Thymus (tissue), 11 donors: ENCODE results near the gene ZMPSTE24. TPM values are rescaled to one million over a fixed set of nuclear protein-coding genes. Genes with fewer than 3 reads are reported as not detected.

Experiments used
- DNase-seq, 9 donors: peaks; one replicate each; pipeline ENCODE4 v3.0.0-alpha.2; 2013; ENCODE audit warnings: low spot score in 9 of 9, low read depth in 6 of 9, missing footprints in 1 of 9
- H3K27ac ChIP-seq, 2 donors: one replicate each; pipeline ENCODE4 v1.5.1; 2013; ENCODE audit warnings: control low read depth in 1 of 2, low read depth in 1 of 2, low read length in 1 of 2, mild to moderate bottlenecking in 1 of 2, moderate library complexity in 1 of 2
- H3K27me3 ChIP-seq, 2 donors: one replicate each; pipeline ENCODE4 v1.5.1; 2013; ENCODE audit warnings: low read length in 1 of 2; ENCODE audit not compliant: control insufficient read depth in 2 of 2, insufficient read depth in 1 of 2
- H3K36me3 ChIP-seq, 2 donors: one replicate each; pipeline ENCODE4 v1.5.1; 2013; ENCODE audit warnings: low read length in 1 of 2, mild to moderate bottlenecking in 1 of 2, moderate library complexity in 1 of 2; ENCODE audit not compliant: control insufficient read depth in 2 of 2, insufficient read depth in 2 of 2
- H3K4me1 ChIP-seq, 2 donors: one replicate each; pipeline ENCODE4 v1.5.1; 2013; ENCODE audit warnings: low read length in 2 of 2; ENCODE audit not compliant: control insufficient read depth in 2 of 2, insufficient read depth in 2 of 2
- H3K4me3 ChIP-seq, 2 donors: one replicate each; pipeline ENCODE4 v1.5.1; 2013; ENCODE audit warnings: low read length in 2 of 2, control low read depth in 1 of 2, mild to moderate bottlenecking in 1 of 2
- H3K9me3 ChIP-seq, 2 donors: one replicate each; pipeline ENCODE4 v1.5.1; 2013; ENCODE audit warnings: low read length in 1 of 2, mild to moderate bottlenecking in 1 of 2; ENCODE audit not compliant: control insufficient read depth in 2 of 2, insufficient read depth in 1 of 2
- WGBS: extraction: QIAGEN DNeasy Blood & Tissue Kit; methylation state at CpG from one replicate; pipeline ENCODE4 v1.1.7; 2013; 5-methylcytosine and 5-hydroxymethylcytosine counted together
- polyA plus RNA-seq: library from polyadenylated mRNA; stranded (reverse); fragments of 200-250 nt; gene quantifications from one replicate; pipeline ENCODE4 v1.2.3, GENCODE V29; 2013
- total RNA-seq: library from RNA; stranded (reverse); fragments of 120-200 nt; gene quantifications from one replicate; pipeline ENCODE4 v1.2.4, GENCODE V29; 2013
- donor health status: healthy.

The ZMPSTE24 gene
- total and polyA plus RNA-seq, 2 donors = 23.4 to 23.7 TPM

DNA sequence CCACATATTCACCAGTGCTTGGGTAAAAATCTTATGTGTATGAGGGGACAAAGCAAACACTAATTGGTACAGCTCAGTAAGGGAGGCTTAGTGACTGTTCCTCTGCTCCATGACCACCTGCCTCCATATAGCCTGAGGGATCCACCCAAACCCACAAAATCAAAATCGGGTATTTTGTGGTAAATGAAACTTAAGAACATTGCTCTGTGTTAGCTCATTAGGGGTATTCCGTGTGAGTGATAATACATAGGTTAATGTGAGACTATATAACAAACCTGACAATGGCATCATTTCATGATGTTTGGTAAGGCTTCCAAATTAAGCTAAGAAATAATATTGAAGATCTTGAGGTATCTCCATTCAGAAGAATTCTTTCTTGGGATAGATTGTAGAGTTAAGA, 33.3 kb downstream of the ZMPSTE24 start:
- Histone ChIP-seq H3K27ac (no peak overlapping the region), H3K9me3 (no peaks in the 10 kb centered on the region), H3K4me1 (no peaks in the 10 kb centered on the region), H3K27me3 (no peaks in the 10 kb centered on the region), H3K36me3 (peaks cover 30 to 54% of the 10 kb centered on the region in 2 donors), H3K4me3 (no peak overlapping the region)
- 95% methylated on average over 2 of the region's 2 CpGs for WGBS
- no peak for DNase-seq

DNA sequence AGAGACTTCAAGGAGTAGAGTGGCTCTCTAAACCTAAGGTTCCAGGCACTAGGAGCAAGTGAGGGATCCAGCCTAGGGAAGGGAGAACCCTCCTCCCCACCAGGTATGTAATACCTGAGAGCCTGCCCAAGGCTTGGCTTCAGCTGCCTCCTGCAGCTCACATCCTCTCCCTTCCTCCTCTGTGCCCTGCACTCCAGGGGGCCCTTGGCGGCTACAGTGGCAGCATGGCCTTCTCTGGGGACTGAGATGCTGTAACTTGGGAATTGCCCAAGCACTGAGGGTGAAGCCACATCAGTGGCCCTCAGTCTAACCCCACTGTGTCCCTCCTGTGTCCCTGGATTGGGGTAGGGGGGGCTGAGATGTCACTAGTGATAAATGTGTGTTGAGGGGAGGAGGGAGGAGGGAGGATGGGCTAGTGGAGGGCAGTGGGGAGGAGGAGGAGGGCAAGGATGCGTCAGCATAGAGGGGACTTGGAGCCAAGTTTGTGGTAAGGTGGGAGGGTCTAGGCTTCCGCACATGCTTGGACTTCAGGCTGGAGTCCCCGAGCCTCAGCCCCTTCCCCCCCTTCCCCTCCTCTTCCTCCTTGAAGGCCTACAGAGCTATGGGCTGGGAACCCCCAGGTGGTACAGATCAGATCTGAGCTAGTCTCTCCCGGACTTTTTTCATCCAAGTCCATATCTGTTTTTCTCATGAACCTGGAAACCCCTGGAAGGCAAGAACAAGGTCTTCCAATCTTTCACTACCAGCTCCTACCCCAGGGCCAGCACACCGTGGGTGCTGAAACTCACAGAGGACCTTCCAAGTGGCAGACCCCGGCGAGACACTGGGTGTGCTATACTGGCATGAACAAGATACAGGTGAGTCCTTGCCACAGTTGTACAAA, 41.6 kb downstream of the ZMPSTE24 start:
- Histone ChIP-seq H3K4me3 (no peak overlapping the region), H3K9me3 (no peaks in the 10 kb centered on the region), H3K36me3 (peaks cover under 1 to 1% of the 10 kb centered on the region in 2 donors), H3K27me3 (no peaks in the 10 kb centered on the region), H3K4me1 (no peaks in the 10 kb centered on the region), H3K27ac (no peak overlapping the region)
- no peak for DNase-seq
- WGBS = 59% methylated on average over 8 of the region's 8 CpGs

DNA sequence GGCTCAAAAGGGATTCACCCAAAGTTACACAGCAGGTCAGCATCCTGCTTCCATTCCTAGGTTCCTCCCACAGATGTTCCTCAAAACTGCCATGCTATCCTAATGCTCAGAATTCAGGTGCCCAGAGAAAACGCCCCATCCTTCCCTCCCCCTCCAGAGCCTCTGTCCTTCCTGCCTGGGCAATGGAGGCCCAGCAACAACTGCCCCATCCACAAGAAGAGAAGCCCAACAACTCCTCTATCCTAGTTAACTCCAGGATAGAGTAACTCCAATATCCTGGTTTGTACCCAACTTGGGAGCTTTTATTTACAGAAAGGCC, 42.2 kb downstream of the ZMPSTE24 start:
- Histone ChIP-seq H3K4me3 (no peak overlapping the region), H3K36me3 (no peaks in the 10 kb centered on the region), H3K4me1 (no peaks in the 10 kb centered on the region), H3K27me3 (no peaks in the 10 kb centered on the region), H3K9me3 (no peaks in the 10 kb centered on the region), H3K27ac (no peak overlapping the region)
- WGBS = 96% methylated on average over 1 of the region's 1 CpG
- DNase-seq = no peak

DNA sequence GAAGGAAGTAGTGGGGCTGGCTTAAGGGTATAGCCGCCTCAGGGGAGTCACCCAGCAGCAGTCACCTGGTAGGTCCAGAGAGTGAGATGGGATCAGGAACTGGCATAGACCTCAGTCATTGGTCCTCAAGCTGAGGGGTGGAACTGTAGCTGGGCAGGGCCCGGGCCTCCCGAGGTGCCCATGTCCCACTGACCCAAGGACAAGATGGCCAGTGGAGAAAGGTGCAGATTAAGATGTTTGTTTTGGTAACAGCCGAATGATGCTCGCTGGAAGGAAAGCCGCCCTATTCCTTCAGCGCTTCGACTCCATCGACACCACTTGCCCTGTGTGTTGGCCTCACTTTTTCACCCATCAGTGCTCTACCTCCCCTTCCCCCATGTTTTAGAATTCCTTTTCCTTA, 42.6 kb downstream of the ZMPSTE24 start:
- Histone ChIP-seq H3K4me3 (no peak overlapping the region), H3K36me3 (no peaks in the 10 kb centered on the region), H3K27ac (no peak overlapping the region), H3K4me1 (no peaks in the 10 kb centered on the region), H3K27me3 (no peaks in the 10 kb centered on the region), H3K9me3 (no peaks in the 10 kb centered on the region)
- DNase-seq = no peak
- WGBS = 96% methylated on average over 9 of the region's 9 CpGs

DNA sequence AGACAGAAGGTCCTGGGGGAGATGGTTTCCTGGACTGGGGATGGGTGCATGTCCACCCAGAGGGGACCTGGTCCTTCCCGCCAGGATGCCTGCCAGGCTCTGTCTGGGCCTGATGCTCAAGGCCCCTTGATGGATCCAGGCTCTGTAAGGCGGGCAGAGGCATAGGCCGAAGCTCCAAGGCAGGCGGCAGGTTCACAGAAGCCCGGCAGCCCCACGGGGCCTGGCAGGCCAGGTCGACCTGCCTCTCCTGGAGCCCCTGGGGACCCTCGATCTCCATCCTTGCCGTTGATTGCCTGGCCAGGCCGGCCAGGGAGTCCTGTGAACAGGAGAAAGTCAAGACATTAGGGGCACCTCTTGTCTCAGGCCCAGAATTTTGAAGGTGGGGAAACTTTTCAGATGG, 43.0 kb downstream of the ZMPSTE24 start:
- no peak overlapping the region for H3K4me3 ChIP-seq
- H3K27me3 ChIP-seq = no peaks in the 10 kb centered on the region
- no peak for DNase-seq
- no peaks in the 10 kb centered on the region for H3K4me1 ChIP-seq
- no peaks in the 10 kb centered on the region for H3K9me3 ChIP-seq
- 97% methylated on average over 10 of the region's 10 CpGs for WGBS
- no peak overlapping the region for H3K27ac ChIP-seq
- no peaks in the 10 kb centered on the region for H3K36me3 ChIP-seq

DNA sequence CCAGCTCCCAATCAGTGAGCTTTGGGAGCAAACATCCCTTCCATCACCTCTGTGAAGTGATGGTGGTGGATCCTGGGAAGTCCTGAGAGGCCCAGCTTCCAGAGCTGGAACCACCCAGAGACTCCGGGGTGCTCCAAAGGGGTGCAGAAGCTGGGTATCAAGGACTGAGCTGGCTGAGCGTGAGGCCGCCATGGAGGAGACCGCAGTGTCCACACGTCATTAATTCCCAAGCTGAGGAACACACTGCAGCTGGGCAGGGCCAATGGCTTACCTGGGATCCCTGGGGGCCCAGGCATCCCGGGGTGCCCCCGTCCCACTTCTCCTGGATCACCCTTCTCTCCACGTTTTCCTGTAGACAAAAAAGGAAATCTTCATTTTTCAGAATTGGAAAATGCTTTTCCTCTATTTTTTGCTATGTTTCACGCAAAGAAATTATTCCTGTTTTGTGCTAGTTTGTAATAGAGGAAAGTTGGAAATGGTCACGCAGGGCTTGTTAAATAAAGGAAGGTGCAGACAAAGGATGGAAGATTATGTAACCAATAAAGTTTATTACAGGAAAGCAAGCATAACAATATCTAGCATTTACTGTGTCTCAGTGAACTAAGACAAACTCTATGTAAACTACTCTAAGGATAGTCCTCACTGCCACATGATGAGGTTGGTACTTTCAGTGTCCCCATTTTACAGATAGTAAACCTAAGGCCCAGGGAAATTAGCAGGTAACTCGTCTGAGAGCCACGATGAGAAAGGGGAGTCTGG, 43.7 kb downstream of the ZMPSTE24 start:
- Histone ChIP-seq H3K36me3 (no peaks in the 10 kb centered on the region), H3K9me3 (no peaks in the 10 kb centered on the region), H3K27me3 (no peaks in the 10 kb centered on the region), H3K4me3 (no peak overlapping the region), H3K27ac (no peak overlapping the region), H3K4me1 (no peaks in the 10 kb centered on the region)
- 98% methylated on average over 12 of the region's 12 CpGs for WGBS
- no peak for DNase-seq

DNA sequence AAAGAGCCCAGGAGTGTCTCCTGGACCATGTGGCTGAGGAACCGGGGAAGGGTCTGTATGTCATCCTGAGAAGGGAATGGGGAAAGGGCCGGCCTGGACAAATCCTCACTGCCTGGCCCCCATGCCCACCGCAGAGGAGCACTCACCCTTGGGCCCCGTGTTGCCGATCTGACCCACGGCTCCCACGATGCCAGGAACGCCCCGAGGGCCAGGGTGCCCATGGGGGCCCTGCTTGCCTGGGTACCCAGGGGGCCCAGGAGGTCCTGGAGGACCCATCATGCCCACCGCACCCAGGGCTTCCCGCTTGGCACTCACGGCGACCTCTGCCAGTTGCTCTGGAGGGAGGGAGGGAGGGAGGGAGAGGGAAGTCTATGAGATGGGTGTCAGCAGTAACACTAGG, 44.4 kb downstream of the ZMPSTE24 start:
- H3K9me3 ChIP-seq = no peaks in the 10 kb centered on the region
- H3K4me1 ChIP-seq = no peaks in the 10 kb centered on the region
- DNase-seq = no peak
- H3K36me3 ChIP-seq = no peaks in the 10 kb centered on the region
- 96% methylated on average over 13 of the region's 13 CpGs for WGBS
- H3K27me3 ChIP-seq = no peaks in the 10 kb centered on the region
- no peak overlapping the region for H3K27ac ChIP-seq
- no peak overlapping the region for H3K4me3 ChIP-seq

DNA sequence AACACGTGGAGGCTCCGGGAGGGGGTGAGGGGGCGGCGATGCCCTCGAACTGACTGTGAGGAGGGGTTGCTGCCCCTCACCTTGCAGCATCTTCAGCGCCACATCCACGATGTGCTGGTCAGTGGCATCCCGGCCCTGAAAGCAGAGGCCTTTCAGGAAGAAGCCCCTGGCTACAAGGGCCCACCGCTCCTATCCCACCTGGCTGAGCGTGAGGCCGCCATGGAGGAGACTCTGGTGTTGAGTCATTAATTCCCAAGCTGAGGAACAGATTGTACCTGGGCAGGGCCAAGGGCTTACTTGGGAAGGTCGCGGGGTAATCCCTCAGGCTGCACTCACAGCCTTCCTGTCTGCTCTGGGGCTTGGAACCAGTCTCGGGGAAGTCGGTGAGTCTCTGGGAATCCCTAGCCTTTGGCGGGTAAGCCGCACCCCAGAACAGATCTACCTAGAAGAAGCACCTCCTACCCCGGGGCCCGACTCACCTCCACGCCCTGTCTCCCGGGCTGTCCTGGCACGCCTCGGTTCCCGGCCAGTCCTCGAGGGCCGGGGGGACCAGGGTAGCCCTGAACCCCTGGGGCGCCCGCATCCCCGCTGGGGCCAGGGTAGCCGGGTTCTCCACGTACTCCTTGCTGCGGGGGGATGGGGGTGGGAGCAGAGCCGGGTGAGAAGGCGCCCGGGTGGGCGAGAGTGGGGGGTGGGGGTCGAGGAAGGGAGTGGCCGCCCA, 45.2 kb downstream of the ZMPSTE24 start:
- 97% methylated on average over 38 of the region's 38 CpGs for WGBS
- no peaks in the 10 kb centered on the region for H3K4me1 ChIP-seq
- DNase-seq = no peak
- no peaks in the 10 kb centered on the region for H3K36me3 ChIP-seq
- H3K27me3 ChIP-seq = no peaks in the 10 kb centered on the region
- H3K4me3 ChIP-seq = no peak overlapping the region
- no peak overlapping the region for H3K27ac ChIP-seq
- H3K9me3 ChIP-seq = no peaks in the 10 kb centered on the region

DNA sequence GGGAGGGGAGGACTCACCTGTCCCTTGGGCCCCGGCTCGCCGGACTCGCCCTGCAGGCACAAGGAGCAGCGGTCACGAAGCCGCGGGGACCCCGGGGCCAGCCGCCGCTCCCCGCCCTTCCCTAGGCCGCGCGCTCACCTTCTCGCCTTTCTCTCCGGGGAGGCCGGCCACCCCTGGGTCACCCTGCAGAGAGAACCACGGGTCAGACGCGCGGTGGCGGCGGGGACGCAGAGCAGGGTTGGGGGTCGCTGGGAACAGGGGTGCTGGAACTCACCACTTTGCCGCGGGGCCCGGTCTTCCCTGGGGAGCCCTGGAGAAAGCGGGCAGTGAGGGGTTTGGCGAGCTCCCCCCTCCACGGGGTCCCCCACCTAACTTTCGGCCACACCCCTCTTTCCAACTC, 45.8 kb downstream of the ZMPSTE24 start:
- H3K36me3 ChIP-seq = no peaks in the 10 kb centered on the region
- no peak for DNase-seq
- H3K4me3 ChIP-seq = no peak overlapping the region
- H3K27me3 ChIP-seq = no peaks in the 10 kb centered on the region
- no peak overlapping the region for H3K27ac ChIP-seq
- 94% methylated on average over 33 of the region's 33 CpGs for whole genome bisulfite sequencing
- H3K9me3 ChIP-seq = no peaks in the 10 kb centered on the region
- H3K4me1 ChIP-seq = no peaks in the 10 kb centered on the region
